C4-2B (cell line): Measurements from ENCODE around the gene ALDH1A2.

Experiments
- H3K27ac ChIP-seq: fragments of 450-650 bp; 2 replicates; pipeline ENCODE4 v1.5.1; 2017
- ZFX ChIP-seq: fragments of 450-650 bp; IDR thresholded peaks from 2 replicates; pipeline ENCODE4 v1.6.1; 2017
- TF ChIP-seq, protein P1 (sequence below): fragments of 450-650 bp; conservative IDR thresholded peaks from 2 replicates; pipeline ENCODE4 v1.5.1; 2017; ENCODE audit warnings: mild to moderate bottlenecking

The ALDH1A2 gene

DNA sequence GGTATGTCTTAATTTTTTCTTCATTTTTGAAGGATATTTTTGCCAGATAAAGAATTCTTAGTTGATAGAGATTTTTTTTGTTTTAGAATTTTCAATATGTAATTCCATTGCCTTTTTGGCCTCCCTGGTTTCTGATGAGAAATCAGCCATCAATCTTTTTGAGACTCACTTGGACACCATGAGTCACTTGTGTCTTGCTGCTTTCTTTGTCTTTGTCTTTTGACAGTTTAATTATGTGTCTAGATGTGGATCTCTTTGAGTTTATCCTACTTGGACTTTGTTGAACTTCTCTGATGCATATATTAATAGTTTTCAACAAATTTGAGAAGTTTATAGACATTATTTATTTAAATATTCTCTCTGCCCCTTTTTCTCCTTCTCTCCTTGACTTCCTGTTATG, 38.0 kb upstream of the ALDH1A2 start:
- H3K27ac ChIP-seq: no peak overlapping the region
- TF ChIP-seq ZFX: no peak
- TF ChIP-seq, protein P1, sequence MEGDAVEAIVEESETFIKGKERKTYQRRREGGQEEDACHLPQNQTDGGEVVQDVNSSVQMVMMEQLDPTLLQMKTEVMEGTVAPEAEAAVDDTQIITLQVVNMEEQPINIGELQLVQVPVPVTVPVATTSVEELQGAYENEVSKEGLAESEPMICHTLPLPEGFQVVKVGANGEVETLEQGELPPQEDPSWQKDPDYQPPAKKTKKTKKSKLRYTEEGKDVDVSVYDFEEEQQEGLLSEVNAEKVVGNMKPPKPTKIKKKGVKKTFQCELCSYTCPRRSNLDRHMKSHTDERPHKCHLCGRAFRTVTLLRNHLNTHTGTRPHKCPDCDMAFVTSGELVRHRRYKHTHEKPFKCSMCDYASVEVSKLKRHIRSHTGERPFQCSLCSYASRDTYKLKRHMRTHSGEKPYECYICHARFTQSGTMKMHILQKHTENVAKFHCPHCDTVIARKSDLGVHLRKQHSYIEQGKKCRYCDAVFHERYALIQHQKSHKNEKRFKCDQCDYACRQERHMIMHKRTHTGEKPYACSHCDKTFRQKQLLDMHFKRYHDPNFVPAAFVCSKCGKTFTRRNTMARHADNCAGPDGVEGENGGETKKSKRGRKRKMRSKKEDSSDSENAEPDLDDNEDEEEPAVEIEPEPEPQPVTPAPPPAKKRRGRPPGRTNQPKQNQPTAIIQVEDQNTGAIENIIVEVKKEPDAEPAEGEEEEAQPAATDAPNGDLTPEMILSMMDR: no peak

DNA sequence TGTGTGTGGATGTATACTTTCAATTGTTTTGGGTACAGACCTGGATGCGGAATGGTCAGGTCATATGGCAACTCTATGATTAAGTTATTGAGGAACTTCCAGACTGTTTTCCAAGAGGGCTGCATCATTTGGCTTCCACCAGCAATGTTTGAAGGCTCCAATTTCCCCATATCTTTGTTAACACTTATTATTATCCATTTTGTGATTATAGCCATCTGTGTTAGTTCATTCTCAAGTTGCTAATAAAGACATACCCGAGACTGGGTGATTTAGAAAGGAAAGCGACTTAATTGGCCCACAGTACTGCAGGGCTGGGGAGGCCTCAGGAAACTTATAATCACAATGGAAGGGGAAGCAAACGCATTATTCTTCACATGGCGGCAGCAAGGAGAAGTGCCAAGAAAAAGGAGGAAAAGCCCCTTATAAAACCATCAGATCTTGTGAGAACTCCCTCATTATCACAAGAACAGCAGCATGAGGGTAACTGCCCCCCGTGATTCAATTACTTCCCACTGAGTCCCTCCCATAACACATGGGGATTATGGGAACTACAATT, 31.1 kb upstream of the ALDH1A2 start:
- H3K27ac ChIP-seq: no peak overlapping the region
- TF ChIP-seq, protein P1: no peak
- no peak for TF ChIP-seq ZFX

DNA sequence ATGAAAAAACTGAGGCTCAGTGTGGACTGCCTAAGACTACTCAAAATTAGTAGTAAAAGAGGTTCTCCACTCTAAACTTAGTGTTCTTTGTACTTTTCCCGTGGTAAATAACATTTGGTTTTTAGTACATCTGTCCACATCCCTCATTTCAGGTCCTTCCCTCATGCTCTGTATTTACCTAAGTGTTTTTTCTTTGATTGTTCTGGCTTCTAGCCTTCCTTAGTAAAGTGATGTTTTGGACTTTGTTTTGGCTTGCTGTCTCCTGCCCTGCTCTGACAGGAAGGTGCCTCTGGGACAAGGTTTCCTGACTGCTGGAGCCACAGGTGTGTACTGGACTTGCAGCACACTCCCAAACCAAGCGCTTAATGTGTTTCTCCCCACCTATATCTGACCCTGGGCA, 29.9 kb upstream of the ALDH1A2 start:
- TF ChIP-seq ZFX: no peak
- TF ChIP-seq, protein P1: no peak

DNA sequence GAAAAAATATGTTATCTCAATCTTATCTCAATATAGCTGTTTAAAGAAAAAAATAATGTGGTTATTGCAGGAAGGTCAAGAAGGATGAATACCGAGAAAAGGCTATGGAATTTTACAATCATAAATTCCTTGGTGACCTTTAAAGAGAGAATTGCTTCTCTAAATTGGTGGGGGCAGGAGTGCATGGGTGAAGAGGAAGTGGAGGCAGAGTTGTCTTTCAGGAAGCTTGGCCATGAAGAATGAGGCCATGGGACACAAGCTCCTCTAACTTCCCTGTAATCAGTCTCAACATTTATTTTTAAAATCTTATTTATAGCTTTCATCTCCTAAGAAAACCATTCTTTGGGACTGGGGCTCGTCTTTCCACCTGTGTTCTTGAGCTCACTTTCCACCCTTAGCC, 22.4 kb upstream of the ALDH1A2 start:
- TF ChIP-seq ZFX: no peak
- TF ChIP-seq, protein P1: no peak

More for the DNA sequence above, 29.9 kb upstream of the ALDH1A2 start:
- H3K27ac ChIP-seq: no peak overlapping the region

DNA sequence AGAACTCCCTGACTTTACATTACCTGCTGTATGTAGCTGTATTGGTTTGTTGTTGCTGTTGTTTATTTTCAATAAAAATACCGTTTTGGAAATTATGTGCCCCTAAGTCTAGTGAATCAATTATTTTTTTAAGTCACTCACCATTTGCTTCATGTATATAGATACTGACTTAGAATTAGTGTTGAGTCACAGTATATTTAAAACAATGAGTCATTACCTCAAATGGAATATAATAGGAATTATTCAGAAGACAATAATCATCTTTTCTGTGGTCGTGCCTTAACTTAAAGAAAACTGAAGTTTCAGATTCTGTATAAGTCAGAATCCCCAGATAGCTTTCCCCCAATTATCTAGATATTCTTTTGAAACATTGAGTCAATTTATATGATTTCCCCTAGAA, 21.0 kb upstream of the ALDH1A2 start:
- TF ChIP-seq, protein P1: no peak
- TF ChIP-seq ZFX: no peak

More for the DNA sequence above, 22.4 kb upstream of the ALDH1A2 start:
- H3K27ac ChIP-seq: no peak overlapping the region

DNA sequence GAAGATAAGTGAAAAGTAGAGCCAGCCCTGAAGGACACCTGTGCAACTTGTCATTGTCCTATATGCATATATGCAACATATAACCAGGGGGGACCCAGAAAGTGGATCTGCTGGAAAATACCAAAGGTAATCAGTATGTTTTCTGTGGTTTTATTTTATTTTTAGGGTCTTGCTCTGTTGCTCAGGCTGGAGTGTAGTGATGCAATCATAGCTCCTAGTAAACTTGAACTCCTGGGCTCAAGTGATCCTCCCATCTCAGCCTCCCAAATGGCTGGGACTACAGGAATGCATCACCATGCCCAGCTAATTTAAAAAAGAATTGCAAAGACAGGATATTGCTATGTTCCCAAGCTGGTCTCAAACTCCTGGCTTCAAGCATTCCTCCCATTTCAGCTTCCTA, 18.0 kb upstream of the ALDH1A2 start:
- no peak overlapping the region for H3K27ac ChIP-seq
- TF ChIP-seq ZFX: no peak
- TF ChIP-seq, protein P1: no peak

More for the DNA sequence above, 21.0 kb upstream of the ALDH1A2 start:
- no peak overlapping the region for H3K27ac ChIP-seq

DNA sequence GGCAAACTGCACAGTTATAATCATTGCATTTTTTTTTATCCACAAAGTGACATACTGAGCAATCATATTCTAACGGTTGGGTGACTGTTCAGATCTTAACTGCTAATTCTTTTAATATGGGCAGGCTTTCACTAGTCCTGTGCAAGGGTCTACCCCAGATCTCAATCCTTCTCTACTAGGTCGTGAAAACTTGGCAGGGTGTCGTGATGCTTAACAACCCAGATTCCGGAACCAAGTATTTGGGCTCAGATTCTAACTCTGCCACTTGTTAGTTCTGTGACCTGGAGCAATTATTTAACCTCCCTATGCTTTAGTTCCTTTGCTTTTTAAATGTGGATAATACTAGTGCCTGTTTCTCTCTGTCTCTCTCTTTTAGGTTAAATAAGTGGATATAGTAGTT, 16.4 kb upstream of the ALDH1A2 start:
- TF ChIP-seq, protein P1: no peak
- TF ChIP-seq ZFX: no peak
- H3K27ac ChIP-seq: no peak overlapping the region
